GM23248 (cell line): ENCODE measurements around the gene MNAT1.

Source experiments
- EZH2 ChIP-seq: fragments of 200-600 bp; sonication (generic); IDR thresholded peaks from 2 replicates; pipeline ENCODE4 v1.6.1; 2018; ENCODE audit warnings: antibody characterized with exemption, mild to moderate bottlenecking; ENCODE audit not compliant: insufficient read depth, poor library complexity, severe bottlenecking
- EZH2phosphoT487 ChIP-seq: fragments of 200-600 bp; sonication (generic); IDR thresholded peaks from 2 replicates; pipeline ENCODE4 v1.6.1; 2018; ENCODE audit warnings: antibody characterized with exemption, moderate library complexity, mild to moderate bottlenecking, low read depth; ENCODE audit not compliant: insufficient read depth

DNA sequence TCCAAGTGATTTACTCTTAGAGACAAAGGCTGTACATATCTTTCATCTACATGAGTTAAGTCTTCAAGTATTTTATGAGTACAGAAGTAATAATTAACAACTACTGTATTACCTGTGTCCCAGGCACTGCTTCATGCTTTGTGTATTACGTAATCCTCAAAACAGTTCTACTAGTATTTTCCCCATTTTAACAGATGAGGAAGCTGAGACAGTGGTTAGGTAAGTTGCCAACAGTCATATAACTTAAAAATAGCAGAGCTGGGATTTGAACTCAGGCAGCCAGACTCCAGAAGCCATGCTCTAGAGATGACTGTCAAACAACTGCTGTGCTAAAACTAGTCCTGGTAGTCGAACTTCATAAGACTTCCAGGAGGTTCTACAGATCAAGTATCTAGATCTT lies 235.6 kb downstream of the MNAT1 start:
- TF ChIP-seq EZH2: no peak
- no peak for TF ChIP-seq EZH2phosphoT487
